ENCODE data around the gene GRK5.

DNA sequence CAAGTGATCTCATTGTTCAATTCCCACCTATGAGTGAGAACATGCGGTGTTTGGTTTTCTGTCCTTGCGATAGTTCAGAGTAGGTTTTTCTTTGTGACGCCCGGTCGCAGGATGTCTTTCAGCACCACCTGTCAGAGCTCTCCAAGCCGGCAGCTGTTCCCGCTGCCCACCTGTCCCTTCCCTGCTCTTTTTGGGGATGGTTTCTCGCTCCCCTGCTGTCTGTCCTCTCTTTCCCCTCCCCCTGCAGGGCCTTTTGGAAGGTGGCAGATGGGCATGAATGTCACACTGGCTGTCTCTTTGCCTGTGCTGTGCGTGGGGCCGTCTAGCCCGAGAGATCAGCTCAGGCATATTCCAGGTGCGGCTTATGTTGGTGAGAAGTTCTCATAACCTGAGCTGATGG lies 137.0 kb downstream of the GRK5 start:
- TF ChIP-seq EP300 (IDR thresholded peaks at IDR 0.05), result no peak
- TF ChIP-seq, protein P1, sequence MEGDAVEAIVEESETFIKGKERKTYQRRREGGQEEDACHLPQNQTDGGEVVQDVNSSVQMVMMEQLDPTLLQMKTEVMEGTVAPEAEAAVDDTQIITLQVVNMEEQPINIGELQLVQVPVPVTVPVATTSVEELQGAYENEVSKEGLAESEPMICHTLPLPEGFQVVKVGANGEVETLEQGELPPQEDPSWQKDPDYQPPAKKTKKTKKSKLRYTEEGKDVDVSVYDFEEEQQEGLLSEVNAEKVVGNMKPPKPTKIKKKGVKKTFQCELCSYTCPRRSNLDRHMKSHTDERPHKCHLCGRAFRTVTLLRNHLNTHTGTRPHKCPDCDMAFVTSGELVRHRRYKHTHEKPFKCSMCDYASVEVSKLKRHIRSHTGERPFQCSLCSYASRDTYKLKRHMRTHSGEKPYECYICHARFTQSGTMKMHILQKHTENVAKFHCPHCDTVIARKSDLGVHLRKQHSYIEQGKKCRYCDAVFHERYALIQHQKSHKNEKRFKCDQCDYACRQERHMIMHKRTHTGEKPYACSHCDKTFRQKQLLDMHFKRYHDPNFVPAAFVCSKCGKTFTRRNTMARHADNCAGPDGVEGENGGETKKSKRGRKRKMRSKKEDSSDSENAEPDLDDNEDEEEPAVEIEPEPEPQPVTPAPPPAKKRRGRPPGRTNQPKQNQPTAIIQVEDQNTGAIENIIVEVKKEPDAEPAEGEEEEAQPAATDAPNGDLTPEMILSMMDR (IDR thresholded peaks at IDR 0.05), result no peak

All from tibial nerve (tissue), 4 donors.